Endothelial cell of hepatic sinusoid (primary cell): Measurements from ENCODE around the gene B9D2.

Experiments used
- in situ Hi-C: cut with HindIII; loops from 2 replicates; pipeline ENCODE4 v1.10.0; 2017; ENCODE audit warnings: low sequenced_read_pairs

B9D2 gene

DNA sequence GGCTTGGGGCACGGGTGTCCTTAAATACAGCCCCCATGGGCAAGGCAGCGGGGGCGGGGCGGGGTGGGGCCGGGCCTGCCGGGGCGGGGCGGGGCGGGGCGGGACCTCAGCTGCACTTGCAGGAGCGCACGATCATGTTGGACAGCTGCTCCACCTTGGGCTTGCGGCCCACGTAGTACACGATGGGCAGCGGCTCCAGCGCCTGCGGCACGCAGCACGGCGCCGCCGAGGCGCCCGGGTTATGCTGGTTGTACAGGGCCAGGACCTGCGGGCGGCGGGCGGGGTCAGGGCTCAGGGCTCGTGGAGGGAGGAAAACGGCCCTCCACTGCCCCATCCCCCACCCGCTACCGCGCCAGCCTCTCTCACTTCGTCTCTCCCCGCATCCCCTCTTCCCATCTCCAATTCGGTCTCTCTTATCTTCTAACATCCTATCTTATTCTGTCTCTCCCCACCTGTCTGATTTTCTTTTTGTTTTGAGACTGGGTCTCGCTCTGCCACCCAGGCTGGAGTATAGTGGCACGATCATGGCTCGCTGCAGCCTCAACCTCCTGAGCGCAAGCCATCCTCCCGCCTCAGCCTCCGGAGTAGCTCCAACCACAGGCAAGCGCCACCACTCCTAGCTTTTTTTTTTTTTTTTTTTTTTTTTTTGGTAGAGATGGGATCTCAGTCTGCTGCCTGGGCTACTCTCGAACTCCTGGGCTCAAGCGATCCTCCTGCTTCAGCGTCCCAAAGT, 32.8 kb downstream of the B9D2 start:
- in situ Hi-C loops = no loop called here

DNA sequence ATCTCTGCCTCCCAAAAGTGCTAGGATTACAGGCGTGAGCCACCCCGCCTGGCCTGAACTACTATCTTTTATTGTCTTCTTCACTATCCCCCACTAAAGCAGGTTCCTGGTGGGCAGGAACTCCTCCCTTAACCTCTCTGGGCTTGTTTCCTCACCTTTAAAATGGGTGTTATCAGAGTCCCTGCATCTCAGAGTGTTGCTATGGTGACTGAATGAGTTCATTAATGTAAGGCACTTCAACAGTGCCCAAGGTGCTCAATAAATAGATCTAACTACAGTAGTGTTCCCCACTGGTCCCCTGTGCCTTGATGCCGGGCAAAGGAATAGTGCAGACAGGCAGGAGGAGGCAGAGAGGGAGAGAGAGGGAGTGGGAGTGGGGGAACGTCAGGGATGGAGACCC, 33.5 kb downstream of the B9D2 start:
- in situ Hi-C loops = no loop called here

DNA sequence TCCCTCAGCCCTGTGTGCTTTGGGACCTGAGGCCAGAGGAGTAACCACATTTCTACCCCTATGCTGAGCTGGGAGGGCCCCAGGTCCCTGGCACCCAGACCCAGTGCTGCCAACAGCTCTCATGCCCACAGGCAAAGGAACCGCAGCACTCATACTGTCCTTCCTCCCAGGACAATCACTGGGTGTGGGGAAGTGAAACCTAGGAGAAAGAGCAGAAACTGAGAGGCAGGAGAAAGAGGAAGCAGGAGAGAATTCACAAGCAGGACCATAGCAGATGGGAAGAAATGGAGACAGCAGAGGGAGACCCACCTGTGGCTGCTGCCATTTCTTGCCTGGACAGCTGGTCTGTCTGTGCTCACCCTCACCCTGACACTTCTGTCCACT, 35.1 kb downstream of the B9D2 start:
- in situ Hi-C loops = no loop called here

DNA sequence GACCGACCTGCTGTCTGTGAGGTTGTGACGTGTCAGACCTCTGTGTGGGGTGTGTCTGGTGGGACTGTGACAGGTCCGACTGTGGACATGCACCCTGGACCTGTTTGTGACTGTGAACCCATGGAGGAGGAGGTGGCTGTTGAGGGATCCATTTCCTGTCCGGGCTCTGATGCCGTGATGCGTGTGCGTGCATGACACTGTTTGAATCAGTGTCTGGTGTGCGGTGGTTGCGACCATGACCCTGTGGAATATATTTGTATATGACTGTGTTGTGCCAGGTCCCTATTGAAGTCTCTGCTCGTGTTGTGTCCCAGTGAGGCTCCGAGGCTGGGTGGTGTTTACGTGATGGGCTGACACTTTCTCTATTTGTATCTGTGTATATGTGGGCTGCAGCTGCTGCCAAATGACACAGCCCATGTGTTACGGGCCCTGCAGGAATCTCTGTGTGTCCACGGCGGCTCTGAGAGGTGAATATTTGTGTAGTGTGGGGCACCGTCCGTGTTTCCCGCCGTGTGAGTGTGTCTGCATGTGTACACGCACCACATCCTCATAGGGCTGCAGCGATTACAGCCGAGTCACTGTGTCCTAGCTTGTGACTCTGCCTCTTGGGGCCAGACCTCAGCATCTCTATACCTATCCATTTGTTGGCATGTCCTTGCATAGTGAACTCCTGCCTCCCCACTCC, 35.6 kb downstream of the B9D2 start:
- in situ Hi-C loops = no loop called here

DNA sequence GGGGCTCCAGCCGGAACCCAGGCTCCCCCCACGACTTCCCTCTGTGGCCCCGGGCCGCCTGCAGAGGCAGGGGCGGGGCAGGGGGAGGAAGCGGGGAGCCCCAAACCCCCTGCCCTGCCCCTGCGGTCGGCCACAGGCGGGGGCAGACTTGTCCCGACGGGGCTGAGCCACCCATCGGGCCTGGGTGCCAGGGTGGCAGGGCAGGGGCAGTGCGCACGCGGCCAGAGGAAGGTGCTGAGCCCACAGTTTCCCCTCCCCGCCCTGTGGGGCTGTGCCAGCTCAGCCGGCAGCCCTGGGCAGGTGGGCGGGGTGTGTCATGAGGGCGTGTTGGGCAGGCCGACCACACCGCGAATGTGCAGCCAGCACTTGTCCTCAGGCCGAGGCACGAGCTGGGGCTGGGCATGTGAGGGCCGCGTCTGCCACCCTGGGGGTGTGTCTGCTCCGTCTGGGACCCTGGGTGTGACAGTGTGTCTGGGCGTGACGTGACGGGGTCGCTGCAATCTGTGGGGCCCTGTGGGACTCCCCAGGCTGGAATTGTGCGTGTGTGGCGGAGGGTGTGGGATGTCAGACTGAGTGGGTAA, 36.3 kb downstream of the B9D2 start:
- in situ Hi-C loops = no loop called here

DNA sequence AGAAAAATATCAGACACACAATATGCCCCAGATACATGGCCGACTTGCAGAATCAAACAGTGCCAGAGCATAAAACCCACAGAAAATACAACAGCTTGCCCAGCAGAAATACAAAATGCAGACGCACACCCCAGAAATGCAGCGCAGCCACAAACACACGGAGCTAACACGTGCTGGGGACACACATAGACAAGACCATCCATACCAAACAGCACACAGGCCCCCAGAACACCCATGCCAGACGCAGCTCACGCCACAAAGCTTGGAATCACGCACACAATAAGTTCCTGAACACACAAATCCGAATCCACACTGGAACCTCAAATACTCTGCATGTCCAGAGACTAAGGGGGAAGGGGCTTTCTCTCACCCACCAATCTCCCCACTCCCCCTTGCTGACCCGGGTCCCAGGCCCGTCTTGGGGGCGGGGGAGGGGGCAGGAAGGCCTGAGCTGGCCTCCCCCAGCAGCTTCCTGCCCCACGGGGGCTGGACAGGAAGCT, 36.8 kb downstream of the B9D2 start:
- in situ Hi-C loops = no loop called here

DNA sequence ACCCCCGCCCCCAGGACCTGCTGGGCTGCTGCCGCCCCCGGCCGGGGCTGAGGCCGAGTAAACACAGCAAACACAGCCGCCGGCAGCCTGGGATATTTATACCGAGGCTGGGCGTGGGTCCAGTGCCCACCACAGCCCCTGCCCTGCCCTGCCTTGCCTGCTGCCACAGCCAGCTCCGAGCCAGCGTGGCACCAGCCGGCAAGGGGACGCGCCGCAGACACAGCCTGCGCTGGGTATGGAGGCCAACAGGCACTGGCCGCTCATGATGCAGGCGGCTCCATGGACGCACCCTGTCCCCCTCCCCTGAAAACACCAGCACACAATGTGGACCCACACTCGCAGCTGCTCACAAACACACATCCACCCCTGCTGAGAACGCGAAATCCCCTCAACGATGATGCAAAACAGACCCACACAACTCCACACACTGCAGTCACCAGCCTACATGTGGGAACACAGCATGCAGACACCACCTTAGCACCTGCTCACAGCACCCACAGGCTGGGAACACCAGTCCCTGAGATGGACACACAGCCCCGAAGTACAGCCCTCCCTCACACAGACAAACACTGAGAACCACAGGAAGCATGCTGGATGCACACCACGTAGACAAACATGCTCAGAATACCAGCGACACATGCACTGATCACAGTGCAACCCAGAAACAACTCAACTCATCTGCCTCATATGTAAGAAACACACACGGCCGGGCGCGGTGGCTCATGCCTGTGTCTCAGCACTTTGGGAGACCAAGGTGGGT, 37.8 kb downstream of the B9D2 start:
- in situ Hi-C loops = no loop called here

DNA sequence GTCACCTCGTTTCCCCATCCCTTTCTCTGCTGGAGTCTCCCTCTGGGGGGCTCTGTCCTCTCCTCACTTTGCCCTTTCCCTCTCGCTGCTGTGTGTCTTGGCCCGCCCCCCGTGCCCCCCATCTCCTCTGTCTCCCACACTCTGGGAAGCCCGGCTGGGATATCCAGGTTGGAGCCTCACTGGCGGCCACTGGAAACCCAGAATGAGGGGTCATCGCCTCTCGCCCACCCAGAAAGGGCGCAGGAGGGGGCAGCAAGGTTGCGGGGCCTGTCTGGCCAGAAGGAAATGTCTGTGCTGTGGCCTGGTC, 38.4 kb downstream of the B9D2 start:
- in situ Hi-C loops = no loop called here

DNA sequence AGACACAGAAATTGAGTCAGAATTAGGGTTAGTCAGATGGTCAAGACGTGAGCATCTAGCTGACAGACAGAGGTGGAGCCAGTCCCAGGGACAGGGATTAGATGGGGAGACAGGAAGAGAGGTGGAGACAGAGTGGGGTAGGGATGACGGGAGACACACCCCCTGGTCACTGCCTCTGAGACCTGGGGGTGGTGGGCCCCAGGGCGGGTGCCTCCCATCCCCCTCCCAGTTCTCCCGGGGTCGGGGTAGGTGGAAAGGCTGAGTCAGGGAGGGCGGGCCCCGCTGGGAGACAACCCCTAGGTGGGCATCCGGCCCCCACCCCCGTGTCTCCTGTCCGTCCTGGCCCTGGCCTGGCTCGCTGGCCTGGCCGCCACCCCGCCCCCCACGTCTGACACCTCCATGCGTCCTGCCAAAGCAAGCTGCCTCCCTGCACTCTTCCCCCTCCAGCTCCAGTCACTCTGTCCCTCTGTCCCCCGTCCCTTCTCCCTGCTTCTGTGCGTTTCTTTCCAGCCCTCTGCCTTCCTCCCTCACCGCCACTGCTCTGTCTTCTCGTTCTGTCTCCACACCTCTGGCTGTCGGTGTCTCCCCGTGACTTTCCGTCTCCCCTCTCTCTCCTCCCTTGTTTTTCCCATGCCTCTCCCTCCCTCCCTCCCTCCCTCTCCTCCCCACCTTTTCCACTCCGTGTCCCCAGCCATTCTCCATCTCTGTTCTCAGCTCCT, 38.9 kb downstream of the B9D2 start:
- in situ Hi-C loops = no loop called here

DNA sequence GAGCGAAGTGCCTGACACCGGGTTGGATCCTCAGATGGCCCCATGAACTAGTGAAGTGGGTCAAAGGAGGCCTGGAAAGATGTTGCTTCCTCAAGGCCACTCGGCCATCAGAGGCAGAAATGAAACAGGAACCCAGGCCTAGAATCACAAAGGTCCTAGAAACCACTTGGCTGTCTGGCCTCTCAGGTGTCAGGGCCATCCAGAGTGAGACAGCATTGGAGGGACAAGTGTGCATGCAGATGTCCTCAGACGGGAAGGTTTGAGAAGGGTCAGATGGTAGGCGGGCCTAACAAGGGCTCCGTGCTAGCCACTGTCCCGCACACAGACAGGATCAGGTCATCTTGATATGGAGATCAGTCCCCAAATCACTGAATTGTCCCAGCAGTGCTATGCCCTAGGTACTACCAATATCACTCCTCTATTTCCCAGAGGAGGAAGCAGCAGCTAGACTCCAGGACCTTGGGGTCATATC, 39.7 kb downstream of the B9D2 start:
- in situ Hi-C loops = no loop called here

DNA sequence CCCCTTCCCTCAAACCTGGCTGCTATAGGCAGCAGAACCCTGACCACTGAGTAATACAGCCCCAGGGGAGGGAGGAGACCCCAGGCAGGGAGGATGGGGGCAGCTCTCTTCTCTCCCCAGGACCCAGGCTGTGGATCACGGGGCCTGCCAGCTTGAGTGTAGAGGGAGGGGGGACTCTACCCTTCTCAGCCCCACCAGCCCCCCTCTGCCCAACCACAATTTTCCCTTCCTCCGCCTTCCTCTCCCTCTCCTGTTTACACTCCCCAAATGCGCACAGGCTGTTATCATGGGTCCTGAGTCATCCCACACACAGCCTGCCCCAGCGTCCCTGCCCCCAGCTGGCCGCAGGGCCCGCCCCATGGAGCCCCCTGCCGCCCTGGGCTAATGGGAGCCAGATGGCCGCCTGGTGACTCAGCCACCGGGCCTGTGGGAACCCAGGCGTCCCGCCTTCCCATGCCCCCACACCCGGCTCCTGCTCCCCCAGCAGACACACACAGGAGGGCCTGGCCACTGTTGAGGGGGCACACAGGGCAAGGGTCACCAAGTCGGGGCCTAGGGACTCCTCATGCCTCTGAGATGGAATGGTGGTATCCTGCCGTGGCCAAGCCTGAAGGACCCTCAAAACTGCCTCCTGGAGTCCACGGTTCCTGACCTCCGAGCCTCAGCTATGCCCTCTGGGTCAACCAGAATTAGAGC, 40.4 kb downstream of the B9D2 start:
- in situ Hi-C loops = no loop called here

DNA sequence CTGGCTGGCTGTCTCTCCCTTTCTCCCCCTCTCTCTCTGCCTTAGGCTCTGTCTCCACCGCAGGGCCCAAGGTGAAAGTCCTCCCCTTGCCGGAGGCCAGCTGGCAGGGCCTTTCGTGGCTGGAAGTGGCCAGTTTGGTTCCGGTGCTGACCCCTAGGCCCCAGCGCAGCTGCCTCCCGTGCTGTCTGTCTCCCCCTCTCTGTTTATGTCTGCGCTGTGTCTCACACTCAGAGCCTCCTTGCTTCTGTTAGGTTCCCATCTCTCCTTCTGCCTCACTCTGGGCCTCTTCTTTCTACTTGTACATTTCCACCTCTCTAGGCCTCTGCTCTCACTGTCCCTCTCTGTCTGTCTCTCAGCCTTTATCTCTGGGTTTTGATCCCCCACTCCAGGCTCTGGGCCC, 40.9 kb downstream of the B9D2 start:
- in situ Hi-C loops = no loop called here

DNA sequence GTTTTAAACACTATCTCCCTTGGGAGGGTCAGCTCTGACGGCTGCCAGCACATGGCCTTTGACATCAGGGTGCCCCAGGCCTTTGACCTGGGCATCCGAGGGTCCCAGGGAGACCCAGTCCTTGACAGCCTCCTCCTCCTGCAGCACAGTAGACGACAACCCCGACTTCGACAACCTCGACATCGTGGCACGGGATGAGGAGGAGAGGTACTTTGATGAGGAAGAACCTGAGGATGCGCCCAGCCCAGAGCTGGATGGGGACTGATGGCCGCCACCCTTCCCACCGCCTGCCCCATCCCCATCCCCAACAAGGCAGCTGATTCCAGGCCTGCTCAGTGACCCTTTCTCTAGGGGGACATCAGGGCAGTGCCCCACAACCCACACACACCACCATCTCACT, 41.5 kb downstream of the B9D2 start:
- in situ Hi-C loops = no loop called here

DNA sequence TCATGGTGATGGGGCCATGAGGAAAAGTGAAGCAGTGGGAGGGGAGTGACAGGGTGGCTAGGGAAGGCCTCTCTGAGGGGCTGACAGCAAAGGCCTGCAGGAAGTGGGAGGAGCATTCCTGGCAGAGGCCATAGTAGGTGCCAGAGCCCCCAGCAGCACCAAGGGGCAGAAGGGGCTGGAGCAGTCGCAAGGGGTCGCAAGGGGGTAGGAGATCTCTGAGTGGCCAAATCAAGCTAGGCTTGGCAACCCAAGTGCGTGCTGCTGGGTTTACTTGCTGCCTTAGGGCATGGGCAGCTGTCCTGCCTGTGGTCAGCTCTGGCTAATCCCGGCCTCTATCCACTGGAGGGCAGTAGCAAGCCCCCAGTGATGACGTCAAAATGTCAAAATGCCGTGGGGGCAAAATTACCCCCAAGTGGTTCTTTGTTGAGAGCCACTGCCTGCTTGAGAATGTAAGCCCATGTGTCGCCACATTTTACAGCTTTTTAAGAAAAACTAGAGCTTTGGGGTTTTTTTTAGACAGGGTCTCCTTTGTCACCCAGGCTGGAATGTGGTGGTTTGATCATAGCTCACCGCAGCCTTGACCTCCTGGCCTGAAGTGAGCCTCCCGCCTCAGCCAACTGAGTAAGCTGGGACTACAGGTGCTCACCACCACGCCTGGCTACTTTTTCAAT, 42.2 kb downstream of the B9D2 start:
- in situ Hi-C loops = no loop called here

DNA sequence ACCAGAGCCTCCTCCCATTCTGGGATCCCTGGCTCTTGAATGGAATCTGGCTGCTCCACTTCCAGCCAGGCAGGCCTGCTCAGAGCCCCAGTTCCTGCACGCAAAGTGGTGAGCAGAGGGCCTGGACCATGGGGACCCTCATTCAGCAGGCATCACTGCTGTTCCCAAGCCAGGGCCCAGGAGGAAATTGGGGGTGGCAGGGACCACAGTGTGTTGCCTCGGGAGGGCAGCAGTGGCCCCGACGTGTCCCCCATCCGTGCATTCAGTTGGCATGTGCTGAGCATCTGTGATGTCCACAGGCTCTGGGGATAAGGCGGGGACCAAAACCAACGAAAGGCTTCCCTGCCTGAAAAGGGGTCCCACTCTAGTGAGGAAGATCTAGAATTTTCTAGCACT, 42.7 kb downstream of the B9D2 start:
- in situ Hi-C loops = no loop called here

DNA sequence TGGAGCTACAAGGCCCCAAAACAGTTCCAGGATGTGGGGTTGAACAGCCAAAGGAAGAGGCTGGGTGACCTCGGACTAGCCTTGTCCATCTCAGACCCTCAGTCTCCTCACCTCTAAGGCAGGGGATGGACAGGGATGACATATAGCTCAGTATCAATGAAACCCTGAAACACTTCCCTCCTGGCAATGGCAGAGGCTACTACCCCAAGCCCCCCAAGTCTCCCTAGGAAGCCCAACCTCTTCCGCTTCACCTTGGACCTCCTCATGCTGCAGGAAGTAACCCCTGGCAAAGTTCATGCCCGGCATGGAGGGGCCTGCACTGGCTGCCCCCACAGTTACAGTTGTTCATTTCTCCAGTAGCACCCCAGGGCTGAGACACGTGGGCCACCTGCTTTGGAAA, 43.4 kb downstream of the B9D2 start:
- in situ Hi-C loops = no loop called here

DNA sequence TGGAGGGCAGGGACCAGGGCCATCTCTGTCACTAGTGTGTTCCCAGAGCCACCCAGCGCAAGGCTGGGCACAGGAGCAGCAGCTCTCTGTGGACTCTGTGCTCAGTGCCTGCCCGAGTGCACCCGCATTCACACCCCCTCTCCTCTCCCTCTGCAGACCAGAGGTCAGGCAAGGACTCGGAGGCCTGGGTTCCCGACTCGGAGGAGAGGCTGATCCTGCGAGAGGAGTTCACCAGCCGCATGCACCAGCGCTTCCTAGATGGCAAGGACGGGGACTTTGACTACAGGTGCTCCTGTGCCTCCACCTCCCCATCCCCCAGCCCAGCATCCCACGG, 43.8 kb downstream of the B9D2 start:
- in situ Hi-C loops = no loop called here

DNA sequence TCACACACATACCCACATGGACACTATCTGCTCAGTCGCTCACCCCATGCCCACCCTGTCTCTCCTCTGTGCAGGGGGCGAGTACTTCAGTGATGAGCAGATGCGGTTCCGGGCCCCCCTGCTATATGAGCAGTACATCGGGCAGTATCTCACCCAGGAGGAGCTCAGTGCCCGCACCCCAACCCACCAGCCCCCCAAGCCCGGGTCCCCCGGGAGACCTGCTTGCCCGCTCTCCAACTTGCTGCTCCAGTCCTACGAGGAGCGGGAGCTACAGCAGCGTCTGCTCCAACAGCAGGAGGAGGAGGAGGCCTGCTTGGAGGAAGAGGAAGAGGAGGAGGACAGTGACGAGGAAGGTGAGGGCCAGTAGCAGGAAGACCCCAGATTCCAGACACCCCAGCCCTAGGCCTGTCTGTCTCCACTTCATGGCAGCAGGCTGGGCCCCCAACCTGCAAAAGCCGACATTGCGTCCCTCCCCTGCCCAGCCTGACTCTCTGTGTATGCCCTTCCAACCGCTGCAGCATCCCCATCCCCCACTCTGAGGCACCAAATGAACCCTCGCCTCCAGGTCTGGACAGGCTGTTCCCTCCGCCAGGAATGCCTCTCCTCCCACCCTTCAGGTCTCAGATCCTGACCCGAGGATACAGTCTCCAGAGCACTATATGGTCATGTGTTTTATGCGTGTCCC, 44.3 kb downstream of the B9D2 start:
- in situ Hi-C loops = no loop called here

DNA sequence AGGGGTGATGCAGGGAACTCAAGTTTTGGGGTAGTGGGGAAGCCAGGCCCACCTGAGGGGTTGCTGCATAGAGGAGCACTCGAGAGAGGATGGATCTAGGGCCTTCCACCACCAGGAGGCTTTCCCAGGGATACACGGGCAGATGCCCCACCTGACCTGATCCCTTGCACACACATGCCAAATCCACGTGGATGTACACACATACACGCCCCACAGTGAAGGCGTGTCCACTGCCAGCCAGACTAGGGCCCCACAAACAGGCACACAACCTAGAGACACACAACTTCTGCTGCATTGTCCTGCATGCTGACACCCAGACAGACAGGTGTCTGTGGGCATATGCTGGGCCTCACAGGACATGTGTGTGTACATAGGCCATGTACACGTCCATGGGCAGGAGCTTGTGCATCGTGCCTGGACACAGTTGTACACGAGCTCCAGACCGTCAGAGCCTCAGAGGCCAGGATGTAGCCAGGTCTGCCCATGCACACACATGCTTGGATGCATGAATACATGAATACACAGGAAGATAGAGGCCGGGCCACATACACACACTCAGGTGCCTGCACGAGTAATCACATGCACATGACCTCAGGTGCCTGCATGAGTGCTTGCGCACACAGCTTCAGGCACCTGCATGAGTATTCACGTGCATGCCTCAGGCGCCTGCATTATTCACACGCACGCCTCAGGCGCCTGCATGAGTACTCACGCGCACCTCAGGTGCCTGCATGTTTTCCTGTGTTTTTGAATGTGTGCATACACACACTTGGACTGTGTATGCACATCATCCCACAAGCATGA, 45.1 kb downstream of the B9D2 start:
- in situ Hi-C loops = no loop called here
